HTERT RPE-1 (cell line): ENCODE results near the gene ASPM.
"Not testable (repeated sequence)": the region's sequence is repeated elsewhere in the genome, so short reads cannot be mapped to it uniquely, and the experiment has no call there.

ENCODE experiments used
- in situ Hi-C: fragments of 300-500 bp; cut with MboI; formaldehyde crosslinking; loops from 4 replicates; pipeline ENCODE4 v1.14.3; 2020; ENCODE audit warnings: low sequenced_read_pairs

The ASPM gene

GRCh38 chr1:197092491-197093023, 53.9 kb downstream of the ASPM start:
- in situ Hi-C loops: no loop called here

GRCh38 chr1:197083474-197083873, 63.0 kb downstream of the ASPM start:
- in situ Hi-C loops: no loop called here

GRCh38 chr1:197081117-197081753, 65.2 kb downstream of the ASPM start:
- in situ Hi-C loops: no loop called here

GRCh38 chr1:197080323-197080722, 66.1 kb downstream of the ASPM start:
- in situ Hi-C loops: no loop called here

GRCh38 chr1:197076585-197076984, 69.9 kb downstream of the ASPM start:
- in situ Hi-C loops: no loop called here

- in situ Hi-C loops: no loop called here
Measured at GRCh38 chr1:197073978-197074377, 72.5 kb downstream of the ASPM start.

- in situ Hi-C loops: no loop called here
Measured at GRCh38 chr1:197067457-197067818, 79.0 kb downstream of the ASPM start.

- in situ Hi-C loops: no loop called here
Measured at GRCh38 chr1:197066719-197067456, 79.6 kb downstream of the ASPM start, which contains the start of gene F13B. Gene F13B, minus strand, starts transcription at chr1:197067260. Its CDS starts 37 bp downstream, at chr1:197067223.

GRCh38 chr1:197066277-197066676, 80.2 kb downstream of the ASPM start:
- in situ Hi-C loops: no loop called here

- in situ Hi-C loops: no loop called here
Measured at GRCh38 chr1:197065559-197065958, 80.9 kb downstream of the ASPM start.

GRCh38 chr1:197063212-197063611, 83.3 kb downstream of the ASPM start:
- in situ Hi-C loops: no loop called here

- in situ Hi-C loops: no loop called here
Measured at GRCh38 chr1:197062692-197063091, 83.8 kb downstream of the ASPM start.

- in situ Hi-C loops: no loop called here
Measured at GRCh38 chr1:197049100-197049499, 97.4 kb downstream of the ASPM start.

- in situ Hi-C loops: no loop called here
Measured at GRCh38 chr1:197042676-197043341, 103.7 kb downstream of the ASPM start.

- in situ Hi-C loops: no loop called here
Measured at GRCh38 chr1:197041486-197042353, 104.7 kb downstream of the ASPM start.

- in situ Hi-C loops: no loop called here
Measured at GRCh38 chr1:197036861-197037260, 109.6 kb downstream of the ASPM start.

GRCh38 chr1:197034631-197035339, 111.7 kb downstream of the ASPM start:
- in situ Hi-C loops: not testable (repeated sequence)
